Putamen (tissue), 1 donor: Measurements from ENCODE around the gene RELL1.

Experiments
- DNase-seq: peaks from one replicate; pipeline ENCODE4 v3.0.0-alpha.2; 2016; ENCODE audit warnings: low spot score

The RELL1 gene

DNA sequence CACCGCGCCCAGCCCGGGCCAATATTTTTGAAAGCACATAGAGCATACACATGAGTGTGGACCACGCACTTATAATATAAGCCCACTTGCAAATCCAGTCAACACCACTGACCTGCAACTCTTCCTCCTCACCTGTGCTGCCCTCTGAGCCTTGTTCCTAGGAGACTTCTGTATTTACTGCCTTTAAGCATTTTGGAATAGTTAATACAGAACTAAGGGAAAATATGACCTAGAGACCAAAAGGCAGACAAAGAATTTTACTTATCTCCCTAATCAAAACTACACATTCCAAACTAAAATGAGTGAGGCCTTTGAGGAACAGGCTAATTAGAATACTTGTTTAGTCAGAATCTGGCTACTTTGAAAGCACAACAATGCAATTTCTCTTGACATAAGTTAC lies 89.1 kb downstream of the RELL1 start:
- DNase-seq: no peak

- no peak for DNase-seq
These were observed 90.1 kb downstream of the RELL1 start for GRCh38 chr4:37595875-37596680.

DNA sequence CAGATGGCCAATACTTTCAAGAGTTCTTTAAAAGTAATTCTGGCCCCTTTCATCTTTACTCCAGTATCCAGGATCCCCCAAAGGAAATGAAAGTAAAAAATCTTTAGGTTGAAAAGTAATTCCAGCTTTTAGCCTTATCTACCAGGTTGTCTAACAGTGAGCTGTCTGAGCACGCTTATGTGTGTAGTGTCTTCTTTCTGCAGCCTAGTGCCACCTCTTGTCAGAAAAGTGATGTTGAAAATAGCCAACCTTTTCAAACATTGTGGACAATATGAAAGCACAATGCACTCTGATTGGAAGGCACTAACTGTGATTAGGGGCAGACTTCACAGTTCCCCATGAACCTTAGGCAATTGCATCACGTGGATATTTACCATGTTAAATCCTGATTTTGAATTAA lies 92.1 kb downstream of the RELL1 start:
- no peak for DNase-seq

DNA sequence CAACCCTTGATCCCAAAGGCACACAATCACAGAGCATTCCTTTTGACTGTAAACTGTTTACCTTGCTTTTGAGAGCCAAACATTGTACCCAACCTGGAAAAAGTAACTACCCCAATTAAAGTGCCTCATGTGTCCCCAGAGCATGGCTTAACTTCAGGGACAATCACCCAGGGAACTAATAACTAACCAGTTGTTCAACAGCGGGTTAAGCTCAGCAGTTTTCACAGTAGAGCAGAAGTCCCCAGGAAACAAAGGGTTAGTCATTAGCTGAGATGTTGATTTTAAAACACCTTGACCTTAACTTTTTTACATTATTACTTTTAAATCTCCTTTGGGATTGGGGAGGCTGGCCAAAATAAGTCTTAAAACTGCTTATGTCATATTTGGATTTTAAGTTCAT lies 94.8 kb downstream of the RELL1 start:
- DNase-seq: no peak

DNA sequence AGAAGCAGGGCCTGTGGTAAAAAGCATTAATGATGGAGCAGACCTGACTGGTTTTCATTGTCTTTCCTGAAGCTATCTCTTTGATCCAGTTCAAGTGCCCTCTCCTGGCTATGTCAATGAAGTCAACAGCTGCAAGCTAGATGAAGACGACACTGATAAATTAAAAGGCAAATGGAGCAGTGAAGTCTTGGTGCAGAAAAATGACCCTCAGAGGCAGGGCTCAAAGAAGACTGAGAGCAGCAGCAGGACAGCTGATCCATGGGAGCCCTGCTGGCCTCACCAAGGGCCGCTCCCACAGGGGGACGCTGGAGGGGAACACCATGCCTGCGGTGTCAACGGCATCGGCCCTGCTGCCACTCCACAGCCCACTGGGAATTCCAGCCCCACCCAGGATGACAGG lies 96.2 kb downstream of the RELL1 start:
- DNase-seq: no peak

DNA sequence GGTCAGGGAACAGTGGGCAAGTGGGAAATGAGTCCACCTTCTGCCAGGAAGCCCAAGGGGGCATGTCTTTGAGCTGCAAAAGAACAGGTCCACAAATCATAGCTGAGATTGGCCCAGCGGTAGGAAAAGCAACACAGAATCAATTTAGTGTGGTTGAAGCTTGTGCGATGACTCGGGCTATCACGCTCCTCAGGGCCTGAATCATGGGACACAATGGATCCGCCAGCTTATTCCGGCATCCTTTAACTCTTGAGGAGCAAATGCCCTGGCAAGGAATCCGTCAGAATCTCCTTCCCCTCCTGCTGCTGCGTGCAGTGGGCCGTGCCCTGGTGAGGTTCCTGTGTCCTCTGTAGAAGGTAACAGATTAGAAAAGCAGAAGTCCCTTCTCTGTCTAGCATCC lies 98.0 kb downstream of the RELL1 start:
- no peak for DNase-seq

- no peak for DNase-seq
These were observed 100.0 kb downstream of the RELL1 start for GRCh38 chr4:37586194-37586593.

DNA sequence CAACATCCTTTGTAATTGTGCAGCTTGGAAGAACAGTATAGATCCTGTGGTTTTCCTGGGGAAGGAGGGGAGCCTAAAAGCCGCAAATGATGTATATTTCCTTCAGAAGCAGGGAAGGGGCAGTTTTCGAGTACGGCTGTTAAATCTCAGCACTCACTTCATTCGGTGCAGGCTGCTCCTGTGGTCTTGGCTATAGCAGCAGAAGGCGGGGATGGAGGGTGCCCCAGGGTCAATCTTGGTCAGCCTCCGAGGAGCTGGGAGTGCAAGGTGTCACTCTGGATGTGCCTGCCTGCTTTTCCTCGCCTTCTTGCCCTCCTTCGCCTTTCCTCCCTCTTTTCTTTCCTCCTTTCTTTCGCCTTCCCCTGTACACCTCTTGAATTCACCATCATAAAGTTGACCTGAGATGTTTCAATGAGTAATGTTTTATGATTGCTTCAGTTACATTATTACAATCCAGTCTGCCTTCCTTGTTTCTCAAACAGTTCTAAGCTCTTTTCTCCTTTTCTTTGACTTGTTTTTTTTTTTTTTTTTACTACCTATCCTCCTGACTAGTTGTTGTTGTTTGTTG lies 101.6 kb downstream of the RELL1 start:
- no peak for DNase-seq

DNA sequence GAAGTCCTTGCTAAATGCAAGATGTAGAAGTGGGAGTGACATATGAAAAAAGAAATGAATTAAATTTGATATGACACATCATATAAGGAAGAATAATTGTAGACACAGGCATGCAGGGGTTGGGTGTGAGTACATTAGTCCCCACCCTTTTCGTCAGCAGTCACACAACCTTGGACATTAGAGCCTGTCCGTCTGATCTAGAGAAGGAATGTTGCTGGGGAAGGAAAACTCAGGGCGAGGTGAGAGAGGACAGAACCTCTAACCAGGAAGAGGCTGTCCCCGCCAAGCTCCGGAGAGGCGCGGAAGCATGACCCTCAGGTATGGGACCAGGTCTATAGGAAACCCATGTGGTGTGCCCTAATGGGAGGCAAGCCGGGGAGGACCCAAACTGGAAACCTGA lies 102.1 kb downstream of the RELL1 start:
- no peak for DNase-seq

GRCh38 chr4:37573566-37573965 lies 112.6 kb downstream of the RELL1 start:
- no peak for DNase-seq

- no peak for DNase-seq
These were observed 117.7 kb downstream of the RELL1 start for GRCh38 chr4:37568489-37568888.

DNA sequence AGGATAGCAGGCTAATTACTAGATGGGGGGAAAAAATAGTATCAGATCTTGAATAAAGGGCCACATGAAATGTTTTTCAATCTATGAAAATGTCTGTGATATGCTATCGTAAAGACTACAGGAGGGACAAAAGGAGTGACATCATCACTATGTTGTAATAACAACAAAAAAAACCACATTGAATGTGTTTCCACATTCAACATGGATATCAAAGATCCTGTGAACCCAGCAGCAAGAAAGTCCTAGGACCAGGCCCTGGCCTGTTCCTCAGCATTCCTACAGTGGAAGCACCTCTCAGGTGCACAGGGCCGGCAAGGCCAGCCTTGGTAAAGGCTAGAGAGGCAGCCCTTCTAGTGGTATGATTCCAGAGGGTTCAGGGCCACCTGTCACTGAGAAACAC lies 118.3 kb downstream of the RELL1 start:
- no peak for DNase-seq

DNA sequence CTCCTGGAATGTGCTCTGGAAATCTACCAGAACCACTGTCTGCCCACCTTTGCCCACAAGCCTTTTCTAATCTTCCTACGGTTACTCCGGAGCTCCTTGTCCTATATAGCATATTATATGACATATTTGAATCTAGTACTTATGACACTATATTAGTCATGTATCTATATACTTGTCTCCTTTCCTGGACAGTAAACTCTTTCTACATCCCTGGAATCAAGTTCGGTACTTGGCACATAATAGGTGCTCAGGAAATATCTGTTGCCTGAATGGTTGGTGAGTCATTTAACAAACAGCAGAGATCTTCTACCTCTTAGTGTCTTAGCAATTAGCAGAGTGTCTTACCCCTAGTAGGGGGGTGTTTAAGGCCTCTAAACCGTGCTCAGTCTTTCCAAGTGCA lies 123.6 kb downstream of the RELL1 start:
- no peak for DNase-seq

DNA sequence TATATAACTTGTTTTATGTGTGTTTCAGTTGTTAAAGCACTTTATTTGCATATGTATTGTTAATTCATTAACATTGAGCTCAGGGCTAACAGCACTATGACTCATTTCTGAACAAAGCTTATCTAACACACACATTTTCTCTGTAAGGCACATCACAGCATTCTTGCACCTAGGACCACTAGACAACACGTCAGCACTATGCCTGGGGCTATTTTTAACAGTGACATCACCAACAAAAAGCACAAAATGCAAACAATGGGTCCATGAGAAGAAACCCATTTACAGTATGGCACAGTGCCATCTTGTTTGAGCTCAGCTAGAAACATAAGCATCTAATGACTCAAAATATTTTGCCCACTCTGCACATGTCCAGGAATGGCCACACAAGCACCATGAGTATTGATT lies 124.4 kb downstream of the RELL1 start:
- DNase-seq: no peak

- no peak for DNase-seq
These were observed 124.9 kb downstream of the RELL1 start for GRCh38 chr4:37561196-37561802.
